ENCODE measurements around the gene AFF1.

AFF1 gene

GRCh38 chr4:86970447-86971354 lies 35.9 kb downstream of the AFF1 start:
- CTCF ChIA-PET = interaction anchor here (0.7 to 1.6 kb wide), 3 partner anchors 10 to 38 kb away, joined by 3 read pairs; partner anchors contain the start of gene AFF1
- no peak for TF ChIP-seq CTCF (IDR thresholded peaks at IDR 0.05; ENCODE audit: insufficient read depth, low read length, missing control alignments)
- H3K4me3 ChIP-seq (ENCODE audit: low read depth, low read length) = no peak overlapping the region
- POLR2A ChIA-PET = no interaction called here
- no peak for DNase-seq (ENCODE audit: low read depth, low spot score)

- ChIA-PET POLR2A (interaction anchor here (1.0 kb wide), 1 partner anchor 35 kb away, joined by 3 read pairs; no protein-coding TSS in a partner anchor), CTCF (interaction anchor here (0.7 to 1.6 kb wide), 3 partner anchors 11 to 38 kb away, joined by 3 read pairs; partner anchors contain the start of gene AFF1)
- DNase-seq (ENCODE audit: low read depth, low spot score) = no peak
- TF ChIP-seq CTCF (IDR thresholded peaks at IDR 0.05; ENCODE audit: insufficient read depth, low read length, missing control alignments) = no peak
- no peak overlapping the region for H3K4me3 ChIP-seq (ENCODE audit: low read depth, low read length)
Observed at GRCh38 chr4:86971355-86971683, 36.5 kb downstream of the AFF1 start.

- H3K4me3 ChIP-seq (ENCODE audit: low read depth, low read length) = no peak overlapping the region
- ChIA-PET POLR2A (no interaction called here), CTCF (no interaction called here)
- DNase-seq (ENCODE audit: low read depth, low spot score) = no peak
- TF ChIP-seq CTCF (IDR thresholded peaks at IDR 0.05; ENCODE audit: insufficient read depth, low read length, missing control alignments) = no peak
Observed at GRCh38 chr4:86972997-86973396, 38.2 kb downstream of the AFF1 start.

GRCh38 chr4:86973668-86974067 lies 38.9 kb downstream of the AFF1 start:
- CTCF ChIA-PET = no interaction called here
- POLR2A ChIA-PET = no interaction called here

GRCh38 chr4:86974551-86974994 lies 39.8 kb downstream of the AFF1 start:
- POLR2A ChIA-PET = no interaction called here
- DNase-seq (ENCODE audit: low read depth, low spot score) = no peak
- H3K4me3 ChIP-seq (ENCODE audit: low read depth, low read length) = no peak overlapping the region
- no peak for TF ChIP-seq CTCF (IDR thresholded peaks at IDR 0.05; ENCODE audit: insufficient read depth, low read length, missing control alignments)
- CTCF ChIA-PET = interaction anchor here (1.0 to 1.4 kb wide), 2 partner anchors 11 to 52 kb away, joined by 4 read pairs; no protein-coding TSS in a partner anchor

More at GRCh38 chr4:86973668-86974067, 38.9 kb downstream of the AFF1 start:
- no peak for TF ChIP-seq CTCF (IDR thresholded peaks at IDR 0.05; ENCODE audit: insufficient read depth, low read length, missing control alignments)
- no peak for DNase-seq (ENCODE audit: low read depth, low spot score)
- no peak overlapping the region for H3K4me3 ChIP-seq (ENCODE audit: low read depth, low read length)

- no peak for TF ChIP-seq CTCF (IDR thresholded peaks at IDR 0.05; ENCODE audit: insufficient read depth, low read length, missing control alignments)
- H3K4me3 ChIP-seq (ENCODE audit: low read depth, low read length) = no peak overlapping the region
- POLR2A ChIA-PET = interaction anchor here (0.7 kb wide), 1 partner anchor 31 kb away, joined by 3 read pairs; no protein-coding TSS in a partner anchor
- CTCF ChIA-PET = interaction anchor here (0.8 kb wide), 1 partner anchor 117 kb away, joined by 3 read pairs; no protein-coding TSS in a partner anchor
- no peak for DNase-seq (ENCODE audit: low read depth, low spot score)
Observed at GRCh38 chr4:86975927-86976326, 41.1 kb downstream of the AFF1 start.
